Measurements from ENCODE around the gene PLA2G12A. TPM values are rescaled to one million over a fixed set of nuclear protein-coding genes. Genes with fewer than 3 reads are reported as not detected.
"Not testable (repeated sequence)": the region's sequence is repeated elsewhere in the genome, so short reads cannot be mapped to it uniquely, and the experiment has no call there.

The PLA2G12A gene
- total RNA-seq, 1 donor from 2014 or later, result 12.6 TPM

DNA sequence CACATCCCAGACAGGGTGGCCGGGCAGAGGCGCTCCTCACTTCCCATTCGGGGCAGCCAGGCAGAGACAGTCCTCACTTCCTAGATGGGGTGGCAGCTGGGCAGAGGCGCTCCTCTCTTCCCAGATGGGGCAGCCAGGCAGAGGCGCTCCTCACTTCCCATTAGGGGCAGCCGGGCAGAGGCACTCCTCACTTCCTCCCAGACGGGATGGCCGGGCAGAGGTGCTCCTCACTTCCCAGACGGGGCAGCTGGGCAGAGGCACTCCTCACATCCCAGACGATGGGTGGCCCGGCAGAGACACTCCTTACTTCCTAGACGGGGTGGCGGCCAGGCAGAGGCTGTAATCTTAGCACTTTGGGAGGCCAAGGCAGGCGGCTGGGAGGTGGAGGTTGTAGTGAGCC is 50.9 kb downstream of the PLA2G12A start:
- DNase-seq (ENCODE audit: low read depth, low spot score), result not testable (repeated sequence)

DNA sequence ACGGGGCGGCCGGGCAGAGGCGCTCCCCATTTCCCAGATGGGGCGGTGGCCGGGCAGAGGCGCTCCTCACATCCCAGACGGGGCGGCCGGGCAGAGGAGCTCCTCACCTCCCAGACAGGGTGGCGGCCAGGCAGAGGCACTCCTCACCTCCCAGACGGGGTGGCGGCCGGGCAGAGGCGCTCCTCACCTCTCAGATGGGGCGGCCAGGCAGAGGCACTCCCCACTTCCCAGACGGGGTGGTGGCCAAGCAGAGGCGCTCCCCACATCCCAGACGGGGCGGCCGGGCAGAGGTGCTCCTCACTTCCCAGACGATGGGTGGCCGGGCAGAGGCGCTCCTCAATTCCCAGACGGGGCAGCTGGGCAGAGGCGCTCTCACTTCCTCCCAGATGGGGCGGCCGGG is 51.4 kb downstream of the PLA2G12A start:
- DNase-seq (ENCODE audit: low read depth, low spot score), result not testable (repeated sequence)

DNA sequence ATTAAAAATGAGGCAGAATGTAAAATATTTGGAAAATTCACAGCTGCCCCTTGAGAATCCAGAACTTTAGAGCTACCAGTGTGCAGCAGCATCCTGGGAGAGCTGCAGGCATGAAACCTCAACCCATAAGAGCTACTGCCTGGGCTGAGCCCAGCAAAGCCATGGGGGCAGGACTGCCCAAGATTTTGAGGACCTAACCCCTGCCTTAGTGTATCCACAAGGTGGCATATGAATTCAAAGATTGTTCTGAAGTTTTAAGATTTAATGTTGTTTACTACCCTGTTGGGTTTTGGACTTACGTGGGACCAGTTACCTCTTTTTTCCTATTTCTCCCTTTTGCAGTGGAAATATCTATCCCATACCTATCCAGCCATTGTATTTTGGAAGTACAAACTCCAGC is 53.0 kb downstream of the PLA2G12A start:
- no peak for DNase-seq (ENCODE audit: low read depth, low spot score)

DNA sequence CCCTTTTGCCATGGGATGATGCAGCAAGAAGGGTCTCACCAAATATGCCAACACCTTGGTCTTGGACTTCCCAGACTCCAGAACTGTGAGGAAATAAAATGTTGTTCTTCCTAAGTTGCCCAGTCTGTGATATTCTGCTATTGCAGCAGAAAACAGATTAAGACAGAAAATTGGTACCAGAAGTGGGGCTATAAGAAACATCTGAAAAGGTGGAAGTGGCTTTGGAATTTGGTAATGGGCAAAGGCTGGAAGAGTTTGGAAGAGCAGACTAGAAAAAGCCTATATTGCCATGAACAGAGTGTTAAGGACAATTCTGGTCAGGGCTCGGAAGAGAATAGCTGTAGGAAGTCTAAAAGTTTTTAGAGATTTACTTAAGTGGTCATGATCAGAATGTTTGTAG is 54.0 kb downstream of the PLA2G12A start:
- no peak for DNase-seq (ENCODE audit: low read depth, low spot score)

DNA sequence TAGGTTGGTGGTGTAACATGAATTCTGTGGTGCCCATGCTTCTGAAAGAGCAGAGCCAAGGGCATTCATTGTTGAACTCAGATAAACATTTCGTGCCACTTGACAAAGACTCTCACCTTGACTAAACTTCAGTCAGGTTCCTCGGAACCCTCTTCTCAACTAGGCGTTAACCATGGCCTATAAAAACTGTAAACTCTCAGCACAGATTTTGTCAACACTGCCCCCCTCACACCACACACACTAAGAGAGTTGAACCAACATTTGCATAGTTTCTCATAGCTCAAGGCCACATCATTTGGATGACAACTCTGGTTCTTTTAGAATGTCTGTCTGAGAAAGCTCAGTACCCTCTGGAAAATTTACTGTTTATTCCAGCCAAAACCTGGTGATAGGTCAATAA is 54.7 kb downstream of the PLA2G12A start:
- DNase-seq (ENCODE audit: low read depth, low spot score), result no peak

DNA sequence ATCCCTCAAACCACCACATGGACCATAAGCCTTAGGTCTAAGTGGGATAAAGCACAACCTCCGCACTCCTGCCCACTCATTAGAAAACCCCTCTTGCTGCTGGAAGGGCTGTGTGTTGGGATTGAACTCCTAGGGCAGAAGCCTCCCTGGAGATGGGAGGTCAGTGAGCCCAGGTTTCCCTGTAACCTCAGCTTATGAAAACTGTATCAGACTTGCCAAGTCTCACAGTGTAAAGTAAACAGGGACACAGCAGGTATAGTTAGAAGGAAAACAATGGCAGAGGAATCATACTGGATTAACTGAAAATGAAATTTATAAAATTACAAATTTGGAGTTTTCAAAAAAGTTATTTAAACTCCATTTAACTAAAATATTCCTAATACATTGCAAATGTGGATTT is 56.6 kb downstream of the PLA2G12A start:
- DNase-seq (ENCODE audit: low read depth, low spot score), result no peak

DNA sequence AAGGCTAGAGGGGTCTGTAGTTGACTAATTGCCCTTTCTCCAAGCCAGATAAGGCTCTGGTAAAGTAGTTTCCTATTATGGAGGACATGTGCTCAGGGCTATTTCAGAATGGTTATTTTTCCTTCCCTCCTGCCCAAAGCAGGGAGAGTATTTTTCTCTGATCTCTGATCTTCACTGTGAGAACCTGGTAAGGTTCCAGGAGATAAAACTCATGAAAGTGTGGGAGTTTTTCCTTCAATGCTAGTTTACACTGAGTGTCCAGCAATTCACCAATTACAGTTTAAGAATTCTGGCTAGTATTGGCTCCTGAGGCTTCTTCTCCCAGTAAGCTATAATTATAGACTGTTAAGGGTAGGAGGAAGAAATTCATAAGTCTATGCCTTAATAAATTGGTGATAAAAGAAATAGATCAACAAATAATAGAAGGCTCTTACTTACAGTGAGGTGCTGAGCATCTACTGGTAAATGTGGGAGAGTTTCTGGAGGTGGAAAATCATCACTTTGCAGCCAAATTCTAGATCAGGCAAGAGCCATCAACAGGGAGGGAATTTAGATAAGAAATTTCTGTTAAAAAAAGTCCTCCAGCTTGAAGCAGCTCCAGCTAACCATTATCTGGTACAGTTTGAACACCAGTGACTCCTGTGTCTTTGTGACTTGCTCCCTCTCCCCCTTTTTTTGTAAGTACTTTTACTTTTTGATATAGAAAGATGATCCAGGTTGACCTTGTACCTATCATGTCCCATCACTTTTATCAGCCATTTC is 57.5 kb downstream of the PLA2G12A start:
- no peak for DNase-seq (ENCODE audit: low read depth, low spot score)

DNA sequence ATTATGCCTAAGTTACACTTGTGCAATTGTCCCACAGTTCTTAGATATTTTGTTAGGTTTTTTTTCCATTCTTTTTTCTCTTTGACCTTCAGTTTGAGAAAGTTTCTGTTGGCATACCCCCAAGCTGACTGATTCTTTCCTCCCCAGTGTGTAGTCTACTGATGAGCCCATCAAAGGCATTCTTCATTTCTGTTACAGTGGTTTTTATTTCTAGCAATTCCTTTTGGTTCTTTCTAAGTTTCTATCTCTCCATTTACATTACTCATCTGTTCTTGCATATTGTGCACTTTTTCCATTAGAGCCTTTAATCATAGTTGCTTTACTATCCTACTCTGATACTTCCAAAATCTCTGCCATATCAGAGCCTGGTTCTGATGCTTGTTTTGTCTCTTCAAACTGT is 58.5 kb downstream of the PLA2G12A start:
- no peak for DNase-seq (ENCODE audit: low read depth, low spot score)

DNA sequence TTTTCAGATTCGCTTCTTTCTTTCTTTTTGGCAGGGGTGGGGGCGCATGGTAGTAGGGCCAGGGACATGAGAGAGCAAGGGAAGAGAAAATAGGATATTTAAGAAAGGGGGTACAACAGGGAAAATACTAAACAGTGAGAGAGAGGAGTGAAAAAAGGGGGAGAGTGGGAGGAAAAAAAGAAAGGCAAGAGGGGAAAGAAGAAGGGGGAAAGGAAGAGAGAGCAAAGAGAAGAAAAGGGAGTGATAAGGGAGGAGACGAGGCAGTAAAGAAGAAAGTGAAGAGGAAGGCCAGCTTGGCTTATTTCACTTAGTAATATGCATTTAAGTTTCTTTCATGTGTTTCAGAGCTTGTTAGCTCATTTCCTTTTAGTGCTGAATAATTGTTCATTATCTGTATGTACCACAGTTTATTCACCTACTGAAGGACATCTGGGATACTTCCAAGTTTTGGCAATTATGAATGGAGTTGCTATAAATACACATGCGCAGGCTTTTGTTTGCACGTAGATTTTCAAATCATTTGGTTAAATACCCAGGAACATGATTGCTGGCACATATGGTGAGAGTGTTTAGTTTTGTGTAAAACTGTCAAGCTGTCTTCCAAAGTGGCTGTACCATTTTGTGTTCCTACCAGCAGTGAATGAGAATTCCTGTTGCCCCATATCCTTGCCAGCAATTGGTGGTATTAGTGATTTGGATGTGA is 63.9 kb downstream of the PLA2G12A start:
- DNase-seq (ENCODE audit: low read depth, low spot score), result no peak

DNA sequence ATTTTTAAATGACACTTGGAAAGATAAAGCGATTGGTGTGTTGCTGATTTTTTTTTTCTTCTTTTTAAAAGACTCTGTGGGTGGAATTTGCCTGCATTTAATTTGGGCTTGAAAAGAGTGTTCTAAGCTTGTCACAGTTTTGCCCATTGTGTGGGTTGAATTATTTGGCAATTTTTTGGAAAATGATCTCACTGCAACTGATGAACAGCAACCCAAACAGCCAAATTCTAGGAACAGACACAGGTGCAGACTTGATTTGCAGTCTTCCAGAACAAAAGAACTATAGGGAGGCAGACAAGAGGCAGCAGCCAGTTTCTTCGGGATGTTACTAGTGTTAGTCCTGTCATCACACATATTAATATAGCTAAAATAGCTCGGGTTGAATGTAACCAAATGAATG is 67.1 kb downstream of the PLA2G12A start:
- DNase-seq (ENCODE audit: low read depth, low spot score), result no peak

DNA sequence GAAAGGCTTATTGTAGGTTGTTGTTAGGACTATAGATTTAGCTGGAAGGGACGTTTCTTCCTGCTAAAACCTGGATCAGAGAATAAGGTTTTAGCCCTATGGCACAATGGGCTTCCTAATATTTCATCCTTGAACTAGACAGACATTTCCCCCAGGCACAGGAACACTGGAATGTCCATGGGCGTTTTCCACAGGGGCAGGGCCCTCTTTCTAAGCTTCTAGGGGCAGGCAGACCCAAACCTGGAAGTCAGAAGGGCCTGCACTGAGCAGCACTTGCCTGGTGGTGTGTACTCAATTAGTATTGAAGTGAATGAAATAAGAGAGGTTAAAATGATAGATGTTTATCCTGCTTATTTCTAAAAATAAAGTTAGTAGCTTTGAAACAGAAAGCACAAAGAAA is 67.8 kb downstream of the PLA2G12A start:
- DNase-seq (ENCODE audit: low read depth, low spot score), result no peak

Other genes with a start within 250 kb of the PLA2G12A start
- 48.6 and 73.6 TPM in 2 replicates for gene MCUB, start 169.8 kb downstream of the PLA2G12A start, total RNA-seq
- 43.3 and 46.8 TPM in 2 replicates for gene CASP6, start 26.6 kb downstream of the PLA2G12A start, total RNA-seq
- 23.9 and 25.1 TPM in 2 replicates for gene CFI, start 71.9 kb upstream of the PLA2G12A start, total RNA-seq
- 6.1 and 8.2 TPM in 2 replicates for gene GAR1, start 85.7 kb upstream of the PLA2G12A start, total RNA-seq
- gene RRH, start 97.9 kb upstream of the PLA2G12A start, total RNA-seq, result 0.07 TPM in 1 of 2 replicates, not detected in the other
- 0.04 TPM in 1 of 2 replicates, not detected in the other for gene LRIT3, start 118.0 kb upstream of the PLA2G12A start, total RNA-seq
- 0.04 and 0.07 TPM in 2 replicates for gene EGF, start 182.8 kb upstream of the PLA2G12A start, total RNA-seq